H9 (cell line): Measurements from ENCODE around the gene FARS2. TPM values are rescaled to one million over a fixed set of nuclear protein-coding genes. Genes with fewer than 3 reads are reported as not detected.
A peak's percentile ranks its signal among the peaks of the same experiment; 100 is the strongest.

Experiments
- DNase-seq: peaks from one replicate; pipeline ENCODE4 v3.0.0-alpha.2; 2017
- H2AFZ ChIP-seq: one replicate; pipeline ENCODE4 v1.6.1; 2013; ENCODE audit warnings: mild to moderate bottlenecking, low read length, control low read depth, moderate library complexity
- H2AK5ac ChIP-seq: 2 replicates; pipeline ENCODE4 v1.6.1; 2013; ENCODE audit warnings: low read length, control low read depth, mixed read lengths; ENCODE audit not compliant: insufficient read length
- H2BK120ac ChIP-seq: one replicate; pipeline ENCODE4 v1.6.1; 2013; ENCODE audit warnings: low read depth, mild to moderate bottlenecking, low read length, control low read depth, inconsistent platforms; ENCODE audit not compliant: poor library complexity, severe bottlenecking
- H2BK12ac ChIP-seq: 2 replicates; pipeline ENCODE4 v1.6.1; 2013; ENCODE audit warnings: low read length, control low read depth, mixed read lengths, low read depth; ENCODE audit not compliant: insufficient read length
- H2BK15ac ChIP-seq: 2 replicates; pipeline ENCODE4 v1.6.1; 2013; ENCODE audit warnings: low read depth, low read length, control low read depth
- H2BK20ac ChIP-seq: one replicate; pipeline ENCODE4 v1.6.1; 2013; ENCODE audit warnings: low read depth, mild to moderate bottlenecking, low read length, control low read depth, inconsistent platforms; ENCODE audit not compliant: poor library complexity, severe bottlenecking
- H2BK5ac ChIP-seq: 2 replicates; pipeline ENCODE4 v1.6.1; 2013; ENCODE audit warnings: low read length, control low read depth, mixed read lengths; ENCODE audit not compliant: insufficient read length
- H3K14ac ChIP-seq: 2 replicates; pipeline ENCODE4 v1.6.1; 2013; ENCODE audit warnings: low read length, control low read depth; ENCODE audit not compliant: insufficient read depth
- H3K18ac ChIP-seq: 2 replicates; pipeline ENCODE4 v1.6.1; 2013; ENCODE audit warnings: low read depth, mild to moderate bottlenecking, mixed read lengths, low read length, control low read depth; ENCODE audit not compliant: insufficient read length
- H3K23ac ChIP-seq: 2 replicates; pipeline ENCODE4 v1.6.1; 2013; ENCODE audit warnings: low read length, control low read depth, mixed read lengths, low read depth; ENCODE audit not compliant: insufficient read length
- H3K23me2 ChIP-seq: 2 replicates; pipeline ENCODE4 v1.6.1; 2013; ENCODE audit warnings: low read depth, mild to moderate bottlenecking, mixed read lengths, low read length, control low read depth; ENCODE audit not compliant: insufficient read length, poor library complexity, severe bottlenecking
- H3K27ac ChIP-seq: 2 replicates; pipeline ENCODE4 v1.5.1; 2013; ENCODE audit warnings: low read length, control low read depth, mixed read lengths, low read depth; ENCODE audit not compliant: insufficient read length
- H3K27me3 ChIP-seq: 2 replicates; pipeline ENCODE4 v1.6.1; 2013; ENCODE audit warnings: low read length, control low read depth, inconsistent platforms; ENCODE audit not compliant: insufficient read depth
- H3K4ac ChIP-seq: 2 replicates; pipeline ENCODE4 v1.6.1; 2013; ENCODE audit warnings: low read depth, mild to moderate bottlenecking, control low read depth, inconsistent platforms, low read length, moderate library complexity
- H3K4me1 ChIP-seq: 2 replicates; pipeline ENCODE4 v1.6.1; 2013; ENCODE audit warnings: low read length, control low read depth, inconsistent platforms; ENCODE audit not compliant: insufficient read depth
- H3K4me2 ChIP-seq: 2 replicates; pipeline ENCODE4 v1.6.1; 2013; ENCODE audit warnings: low read length, control low read depth, mixed read lengths; ENCODE audit not compliant: insufficient read length, insufficient read depth
- H3K56ac ChIP-seq: 2 replicates; pipeline ENCODE4 v1.6.1; 2013; ENCODE audit warnings: low read depth, mild to moderate bottlenecking, mixed read lengths, low read length, control low read depth; ENCODE audit not compliant: insufficient read length
- H3K79me1 ChIP-seq: 2 replicates; pipeline ENCODE4 v1.6.1; 2013; ENCODE audit warnings: low read depth, mild to moderate bottlenecking, moderate library complexity, low read length, control low read depth, inconsistent platforms; ENCODE audit not compliant: insufficient read depth, poor library complexity, severe bottlenecking
- H3K79me2 ChIP-seq: 2 replicates; pipeline ENCODE4 v1.6.1; 2013; ENCODE audit warnings: low read length, control low read depth, inconsistent platforms; ENCODE audit not compliant: insufficient read depth
- H3K9ac ChIP-seq: 2 replicates; pipeline ENCODE4 v1.6.1; 2013; ENCODE audit warnings: low read length, control low read depth, mixed read lengths; ENCODE audit not compliant: insufficient read length; ENCODE audit errors: extremely low read depth
- H3K9me3 ChIP-seq: one replicate; pipeline ENCODE4 v1.6.1; 2013; ENCODE audit warnings: low read depth, low read length, inconsistent platforms; ENCODE audit not compliant: control insufficient read depth
- H3T11ph ChIP-seq: one replicate; pipeline ENCODE4 v1.6.1; 2013; ENCODE audit warnings: mild to moderate bottlenecking, low read length, control low read depth, inconsistent platforms
- H4K20me1 ChIP-seq: one replicate; pipeline ENCODE4 v1.6.1; 2013; ENCODE audit not compliant: control insufficient read depth, insufficient read length, insufficient read depth
- H4K5ac ChIP-seq: 2 replicates; pipeline ENCODE4 v1.6.1; 2013; ENCODE audit warnings: low read depth, mild to moderate bottlenecking, mixed read lengths, low read length, control low read depth; ENCODE audit not compliant: insufficient read length
- H4K8ac ChIP-seq: replicated peaks from 2 replicates; pipeline ENCODE4 v1.6.1; 2013; ENCODE audit warnings: low read length, control low read depth, mixed read lengths, low read depth; ENCODE audit not compliant: insufficient read length
- H4K91ac ChIP-seq: 2 replicates; pipeline ENCODE4 v1.6.1; 2013; ENCODE audit warnings: low read depth, mild to moderate bottlenecking, moderate library complexity, mixed read lengths, low read length, control low read depth; ENCODE audit not compliant: insufficient read length
- H3K27ac Mint-ChIP-seq, 3 experiments: 2 replicates in 2 of 3; 3 replicates in 1 of 3; pipeline ENCODE4 v1.8.0; 2020 to 2021; ENCODE audit warnings: mixed read lengths in 3 of 3, mild to moderate bottlenecking in 1 of 3, moderate library complexity in 1 of 3
- H3K27me3 Mint-ChIP-seq: 2 replicates; pipeline ENCODE4 v1.8.0; 2021; ENCODE audit warnings: low read depth, mild to moderate bottlenecking, moderate library complexity, mixed read lengths
- H3K36me3 Mint-ChIP-seq, 3 experiments: 2 replicates in 2 of 3; 3 replicates in 1 of 3; pipeline ENCODE4 v1.8.0; 2020 to 2021; ENCODE audit warnings: low read depth in 3 of 3, mixed read lengths in 3 of 3; ENCODE audit not compliant: insufficient read depth in 1 of 3
- H3K4me1 Mint-ChIP-seq, 2 experiments: 2 replicates each; pipeline ENCODE4 v1.8.0; 2020; ENCODE audit warnings: mixed read lengths in 2 of 2
- H3K4me3 Mint-ChIP-seq, 2 experiments: 2 replicates in 1 of 2; 3 replicates in 1 of 2; pipeline ENCODE4 v1.8.0; 2020 to 2021; ENCODE audit warnings: mild to moderate bottlenecking in 2 of 2, mixed read lengths in 2 of 2, moderate library complexity in 1 of 2
- H3K9me3 Mint-ChIP-seq, 2 experiments: 2 replicates in 1 of 2; 3 replicates in 1 of 2; pipeline ENCODE4 v1.8.0; 2020; ENCODE audit warnings: mild to moderate bottlenecking in 2 of 2, mixed read lengths in 2 of 2, moderate library complexity in 1 of 2
- CTCF ChIP-seq: fragments of 200-600 bp; sonication (generic); conservative IDR thresholded peaks from 3 replicates; pipeline ENCODE4 v1.8.0; 2021; ENCODE audit warnings: antibody characterized with exemption, mild to moderate bottlenecking
- WGBS: extraction: QIAGEN DNeasy Blood & Tissue Kit; methylation state at CpG from one replicate; pipeline ENCODE4 v1.1.7; 2013; ENCODE audit warnings: missing lambda C conversion rate, low lambda C conversion rate, mixed read lengths; ENCODE audit not compliant: insufficient read length; ENCODE audit errors: extremely low coverage; 5-methylcytosine and 5-hydroxymethylcytosine counted together
- total RNA-seq: library from RNA; stranded (reverse); gene quantifications from 2 replicates; pipeline ENCODE4 v1.2.1, GENCODE V29; 2021

FARS2 gene
- total RNA-seq, 1 experiment from 2014 or later = 8.5 TPM

- Histone ChIP-seq H2BK120ac (no peak overlapping the region), H3K23me2 (no peaks in the 10 kb centered on the region), H3K4me2 (no peak overlapping the region), H2AK5ac (no peak overlapping the region), H2BK15ac (no peak overlapping the region), H2BK20ac (no peak overlapping the region), H3K9me3 (no peaks in the 10 kb centered on the region), H3K4me1 (peaks cover 6% of the 10 kb centered on the region; the same call in 1 of the 2 replicates), H3K27ac (no peak overlapping the region), H3K9ac (no peak overlapping the region), H3K4ac (no peak overlapping the region), H2BK5ac (no peak overlapping the region), H3K79me1 (no peaks in the 10 kb centered on the region), H3T11ph (no peak overlapping the region), H4K5ac (no peak overlapping the region), H2BK12ac (no peak overlapping the region), H3K56ac (no peak overlapping the region), H4K20me1 (no peaks in the 10 kb centered on the region), H3K79me2 (no peaks in the 10 kb centered on the region), H4K91ac (no peak overlapping the region), H3K27me3 (no peaks in the 10 kb centered on the region), H3K14ac (no peak overlapping the region), H3K23ac (no peak overlapping the region), H4K8ac (no peak overlapping the region), H3K18ac (no peak overlapping the region), H2AFZ (no peak overlapping the region)
- no CpG with 5 or more reads among the region's 1 CpG for WGBS
- no peak for DNase-seq
- Mint-ChIP-seq H3K4me1 (peaks cover 7 to 12% of the 10 kb centered on the region in 2 experiments), H3K27ac (peak overlapping the region in 2 of 3 experiments; percentile 20 to 43; a peak in 4 of 7 replicates), H3K27me3 (no peaks in the 10 kb centered on the region), H3K4me3 (no peak overlapping the region), H3K9me3 (no peaks in the 10 kb centered on the region), H3K36me3 (no peaks in the 10 kb centered on the region)
- no peak for TF ChIP-seq CTCF
These were observed 268.4 kb downstream of the FARS2 start for GRCh38 chr6:5529733-5530132.
